ENCODE data around the gene EXOC2. TPM values are rescaled to one million over a fixed set of nuclear protein-coding genes. Genes with fewer than 3 reads are reported as not detected.

Gene EXOC2
- total and polyA plus RNA-seq, 8 donors = 2.5 to 10.3 (median 6.4) TPM

DNA sequence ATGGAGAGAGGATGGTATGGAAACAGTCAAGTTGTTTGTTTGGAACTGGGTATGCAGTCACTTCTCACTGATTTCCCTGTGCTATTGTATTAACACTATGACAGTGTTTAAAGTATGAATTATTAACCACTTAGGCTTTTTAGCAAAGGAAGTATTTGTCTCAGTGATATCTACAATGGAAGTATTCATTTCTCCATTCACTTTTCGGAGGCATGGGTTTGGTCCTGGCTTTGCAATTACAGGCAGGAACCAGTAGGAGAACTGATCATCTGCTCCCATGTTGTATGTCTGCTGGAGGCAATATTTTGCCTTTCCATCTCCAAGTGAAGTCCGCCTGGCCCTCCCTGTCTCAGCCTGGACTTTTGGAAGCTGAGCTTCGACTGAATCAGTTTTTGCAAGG is 30.6 kb upstream of the EXOC2 start:
- TF ChIP-seq, protein P1, sequence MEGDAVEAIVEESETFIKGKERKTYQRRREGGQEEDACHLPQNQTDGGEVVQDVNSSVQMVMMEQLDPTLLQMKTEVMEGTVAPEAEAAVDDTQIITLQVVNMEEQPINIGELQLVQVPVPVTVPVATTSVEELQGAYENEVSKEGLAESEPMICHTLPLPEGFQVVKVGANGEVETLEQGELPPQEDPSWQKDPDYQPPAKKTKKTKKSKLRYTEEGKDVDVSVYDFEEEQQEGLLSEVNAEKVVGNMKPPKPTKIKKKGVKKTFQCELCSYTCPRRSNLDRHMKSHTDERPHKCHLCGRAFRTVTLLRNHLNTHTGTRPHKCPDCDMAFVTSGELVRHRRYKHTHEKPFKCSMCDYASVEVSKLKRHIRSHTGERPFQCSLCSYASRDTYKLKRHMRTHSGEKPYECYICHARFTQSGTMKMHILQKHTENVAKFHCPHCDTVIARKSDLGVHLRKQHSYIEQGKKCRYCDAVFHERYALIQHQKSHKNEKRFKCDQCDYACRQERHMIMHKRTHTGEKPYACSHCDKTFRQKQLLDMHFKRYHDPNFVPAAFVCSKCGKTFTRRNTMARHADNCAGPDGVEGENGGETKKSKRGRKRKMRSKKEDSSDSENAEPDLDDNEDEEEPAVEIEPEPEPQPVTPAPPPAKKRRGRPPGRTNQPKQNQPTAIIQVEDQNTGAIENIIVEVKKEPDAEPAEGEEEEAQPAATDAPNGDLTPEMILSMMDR (IDR thresholded peaks at IDR 0.05) = no peak
- peaks cover 0 to 4% (median 0%) of the 10 kb centered on the region in 3 donors for H3K4me1 ChIP-seq
- 74 to 83% methylated on average over 3 of the region's 3 CpGs for WGBS, 2 donors
- no peak overlapping the region for H3K4me3 ChIP-seq
- H3K27ac ChIP-seq = no peak overlapping the region
- no peak for DNase-seq
- no peak for FAIRE-seq
- no peaks in the 10 kb centered on the region for H3K9me3 ChIP-seq
- no peak for ATAC-seq
- peaks cover 0 to 10% (median 2%) of the 10 kb centered on the region in 4 donors for H3K27me3 ChIP-seq
- no peaks in the 10 kb centered on the region for H3K36me3 ChIP-seq
- intact Hi-C loops (cut with DNase I) = loop anchor here in 1 of 3 donors (5.0 kb wide), 1 partner anchor 664 kb away; the partner anchor contains the start of gene FOXF2

DNA sequence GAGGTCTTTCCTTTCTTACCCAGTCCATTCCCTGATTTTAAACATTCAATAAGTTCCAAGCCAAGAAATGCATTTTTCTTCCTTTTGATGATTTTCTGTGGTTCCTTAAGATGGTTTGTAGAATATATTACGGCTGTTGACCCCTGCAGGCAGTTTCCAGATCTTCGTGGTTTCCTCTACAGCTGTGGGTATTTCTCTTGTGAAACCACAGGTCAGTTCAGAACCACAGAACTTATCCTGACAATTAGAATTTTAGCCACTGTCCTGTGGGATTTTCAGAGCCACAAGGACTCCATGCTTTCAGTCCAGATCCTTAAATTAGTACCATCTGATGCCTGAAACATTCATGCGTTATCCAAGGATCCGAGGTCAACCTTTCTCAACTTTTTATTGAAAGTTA is 29.7 kb upstream of the EXOC2 start:
- Histone ChIP-seq H3K9me3 (no peaks in the 10 kb centered on the region), H3K27me3 (peaks cover 0 to 9% (median 2%) of the 10 kb centered on the region in 4 donors), H3K27ac (no peak overlapping the region), H3K36me3 (no peaks in the 10 kb centered on the region), H3K4me1 (peaks cover 0 to 4% (median 0%) of the 10 kb centered on the region in 3 donors), H3K4me3 (no peak overlapping the region)
- WGBS, 2 donors = 81 to 93% methylated on average over 4 of the region's 4 CpGs
- FAIRE-seq = no peak
- no peak for DNase-seq
- TF ChIP-seq, protein P1 (IDR thresholded peaks at IDR 0.05) = no peak
- intact Hi-C loops (cut with DNase I) = loop anchor here in 1 of 3 donors (5.0 kb wide), 1 partner anchor 665 kb away; the partner anchor contains the start of gene FOXF2
- peak in 2 of 4 donors; percentile 14 to 29 for ATAC-seq

DNA sequence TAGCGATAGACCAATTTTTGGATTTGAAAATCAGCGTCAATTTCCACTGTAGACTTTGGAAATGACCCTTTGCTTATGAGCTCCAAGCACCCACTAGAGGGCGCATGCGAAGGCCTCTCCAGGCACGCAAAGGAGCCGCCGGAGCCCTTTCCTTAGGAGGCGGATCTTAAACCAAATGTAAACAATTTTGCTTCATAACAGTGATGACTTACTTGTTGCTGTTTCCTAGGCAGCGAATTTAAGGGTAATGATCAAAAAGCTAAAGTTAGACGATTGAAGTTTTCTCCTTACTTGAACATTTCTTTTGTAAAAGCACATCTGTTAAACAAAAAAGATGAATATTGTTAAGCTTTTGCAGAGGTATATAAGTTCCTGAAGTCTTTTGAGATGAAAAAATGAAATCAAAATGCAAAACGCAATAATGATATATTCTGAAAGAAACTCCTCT is 29.2 kb upstream of the EXOC2 start:
- Histone ChIP-seq H3K4me1 (peaks cover 0 to 4% (median 0%) of the 10 kb centered on the region in 3 donors), H3K27ac (no peak overlapping the region), H3K36me3 (no peaks in the 10 kb centered on the region), H3K27me3 (peaks cover 0 to 5% (median 2%) of the 10 kb centered on the region in 4 donors), H3K9me3 (no peaks in the 10 kb centered on the region), H3K4me3 (no peak overlapping the region)
- intact Hi-C loops (cut with DNase I) = loop anchor here in 1 of 3 donors (5.0 kb wide), 1 partner anchor 665 kb away; the partner anchor contains the start of gene FOXF2
- TF ChIP-seq, protein P1 (IDR thresholded peaks at IDR 0.05) = peak; percentile 64 to 84 (median 77)
- DNase-seq (peak; percentile 53 to 88 (median 76)), FAIRE-seq (peak; percentile 54), ATAC-seq (peak; percentile 92 to 98 (median 96))
- 6 to 8% methylated on average over 11 of the region's 11 CpGs for WGBS, 2 donors

DNA sequence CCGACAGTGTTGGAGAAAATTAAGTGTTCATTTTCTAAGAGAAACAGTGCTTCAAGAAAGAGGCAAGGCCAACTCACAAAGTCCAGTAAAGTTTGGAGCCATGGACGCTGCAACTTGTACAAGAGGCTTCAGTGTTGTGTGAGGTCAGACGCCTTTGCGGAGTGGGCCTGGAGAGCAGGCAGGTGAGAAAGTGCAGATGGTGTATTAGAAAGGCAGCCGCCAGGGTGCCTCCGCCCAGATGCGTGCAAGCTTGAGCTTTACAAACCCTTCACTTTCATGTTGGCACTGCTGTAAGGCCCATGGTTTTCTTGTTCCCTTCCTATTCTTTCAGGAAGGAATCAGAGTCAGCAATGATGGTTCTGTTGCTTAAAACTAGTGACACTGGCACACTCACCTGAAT is 25.4 kb upstream of the EXOC2 start:
- H3K4me3 ChIP-seq = no peak overlapping the region
- no peaks in the 10 kb centered on the region for H3K9me3 ChIP-seq
- WGBS, 2 donors = 79 to 88% methylated on average over 7 of the region's 7 CpGs
- intact Hi-C loops (cut with DNase I) = no loop called here
- no peak for ATAC-seq
- no peaks in the 10 kb centered on the region for H3K36me3 ChIP-seq
- TF ChIP-seq, protein P1 (IDR thresholded peaks at IDR 0.05) = no peak
- no peak overlapping the region for H3K27ac ChIP-seq
- no peaks in the 10 kb centered on the region for H3K27me3 ChIP-seq
- FAIRE-seq = no peak
- peaks cover 0 to 4% (median 0%) of the 10 kb centered on the region in 3 donors for H3K4me1 ChIP-seq
- no peak for DNase-seq

DNA sequence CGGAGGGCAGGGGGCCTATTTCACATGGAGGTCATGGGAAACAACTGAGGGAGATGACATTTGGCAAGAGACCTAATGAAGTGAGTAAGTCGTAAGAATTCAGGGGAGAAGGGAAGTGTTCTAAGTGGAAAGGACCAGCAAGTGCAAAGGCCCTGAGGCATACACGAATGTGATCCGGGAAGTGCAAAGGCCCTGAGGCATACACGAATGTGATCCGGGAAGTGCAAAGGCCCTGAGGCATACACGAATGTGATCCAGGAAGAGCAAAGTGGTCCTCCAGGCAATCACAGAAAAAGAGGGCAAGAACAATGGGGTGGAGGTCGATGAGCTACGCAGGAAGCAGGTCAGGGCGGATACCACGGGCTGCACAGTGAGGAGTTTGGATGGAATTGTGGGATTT is 24.2 kb upstream of the EXOC2 start:
- 87 to 95% methylated on average over 11 of the region's 11 CpGs for WGBS, 2 donors
- H3K36me3 ChIP-seq = no peaks in the 10 kb centered on the region
- no peak overlapping the region for H3K27ac ChIP-seq
- intact Hi-C loops (cut with DNase I) = no loop called here
- no peaks in the 10 kb centered on the region for H3K9me3 ChIP-seq
- H3K4me3 ChIP-seq = no peak overlapping the region
- FAIRE-seq = no peak
- peaks cover 0 to under 1% (median 0%) of the 10 kb centered on the region in 3 donors for H3K4me1 ChIP-seq
- ATAC-seq = no peak
- TF ChIP-seq, protein P1 (IDR thresholded peaks at IDR 0.05) = no peak
- DNase-seq = no peak
- H3K27me3 ChIP-seq = no peaks in the 10 kb centered on the region

Measured in pancreas (tissue), 10 donors.